Erythroblast (primary cell): Measurements from ENCODE around the gene GMPR.

Source experiments
- GATA1 ChIP-seq: IDR thresholded peaks from 2 replicates; pipeline ENCODE4 v1.6.1; 2011; ENCODE audit warnings: low read depth, mild to moderate bottlenecking, control low read depth, low read length, moderate library complexity
- POLR2A ChIP-seq: IDR thresholded peaks from 2 replicates; pipeline ENCODE4 v1.6.1; 2011; ENCODE audit warnings: mild to moderate bottlenecking, low read length

GRCh38 chr6:16209539-16209938, 28.8 kb upstream of the GMPR start:
- TF ChIP-seq POLR2A (no peak), GATA1 (no peak)
